Upper lobe of right lung (tissue), 1 donor: ENCODE results near the gene FGF2. TPM values are rescaled to one million over a fixed set of nuclear protein-coding genes. Genes with fewer than 3 reads are reported as not detected.
"Not testable (repeated sequence)": the region's sequence is repeated elsewhere in the genome, so short reads cannot be mapped to it uniquely, and the experiment has no call there.

Source experiments
- ATAC-seq: fragments of 200-7000 bp; cut with Tn5 transposase; one replicate; pipeline ENCODE4 v1.9.1; 2020; ENCODE audit warnings: mild to moderate bottlenecking, moderate library complexity
- DNase-seq: peaks from one replicate; pipeline ENCODE4 v3.0.0-alpha.2; 2020
- H3K27ac ChIP-seq: fragments of 200-600 bp; one replicate; pipeline ENCODE4 v1.8.0; 2022
- H3K27me3 ChIP-seq: fragments of 200-600 bp; one replicate; pipeline ENCODE4 v1.8.0; 2022; ENCODE audit warnings: mild to moderate bottlenecking
- H3K36me3 ChIP-seq: fragments of 200-600 bp; one replicate; pipeline ENCODE4 v1.8.0; 2022
- H3K4me1 ChIP-seq: fragments of 200-600 bp; one replicate; pipeline ENCODE4 v1.8.0; 2022
- H3K4me3 ChIP-seq: fragments of 200-600 bp; one replicate; pipeline ENCODE4 v1.8.0; 2022; ENCODE audit warnings: mild to moderate bottlenecking
- H3K9me3 ChIP-seq: fragments of 200-600 bp; one replicate; pipeline ENCODE4 v1.8.0; 2022
- CTCF ChIP-seq: fragments of 200-600 bp; IDR thresholded peaks from one replicate; pipeline ENCODE4 v1.8.0; 2022; ENCODE audit warnings: antibody characterized with exemption
- intact Hi-C: fragments of 100-400 bp; cut with DNase I; formaldehyde crosslinking; loops from one replicate; pipeline ENCODE4 v1.11.0; 2022
- total RNA-seq: library from RNA; stranded (reverse); fragmentation: NEBNext Ultra II Directional; extraction: Animal tissue kit (Norgen Biotek cat#: 25700); gene quantifications from one replicate; pipeline ENCODE4 v1.2.1, GENCODE V29; 2021
- donor health status: DM: no; HTN: yes; CAD: no; lungs with severe emphysema.

FGF2 gene
- total RNA-seq, 1 donor from 2014 or later, result 11.1 TPM

- ATAC-seq, result no peak
Measured at GRCh38 chr4:122784261-122784660, 42.4 kb upstream of the FGF2 start.

GRCh38 chr4:122785099-122785498, 41.5 kb upstream of the FGF2 start:
- no peak for TF ChIP-seq CTCF
- H3K36me3 ChIP-seq, result no peaks in the 10 kb centered on the region
- H3K27me3 ChIP-seq, result no peaks in the 10 kb centered on the region
- intact Hi-C loops, result no loop called here
- H3K9me3 ChIP-seq, result no peaks in the 10 kb centered on the region
- DNase-seq (no peak), ATAC-seq (no peak)
- H3K4me3 ChIP-seq, result no peak overlapping the region
- H3K27ac ChIP-seq, result no peak overlapping the region
- no peaks in the 10 kb centered on the region for H3K4me1 ChIP-seq

More at GRCh38 chr4:122784261-122784660, 42.4 kb upstream of the FGF2 start:
- Histone ChIP-seq H3K27me3 (no peaks in the 10 kb centered on the region), H3K27ac (no peak overlapping the region), H3K4me1 (no peaks in the 10 kb centered on the region), H3K9me3 (no peaks in the 10 kb centered on the region), H3K36me3 (no peaks in the 10 kb centered on the region), H3K4me3 (no peak overlapping the region)
- intact Hi-C loops, result no loop called here
- no peak for TF ChIP-seq CTCF
- no peak for DNase-seq

GRCh38 chr4:122786296-122786695, 40.3 kb upstream of the FGF2 start:
- ATAC-seq, H3K4me1 ChIP-seq, intact Hi-C loops, H3K36me3 ChIP-seq, DNase-seq, H3K27me3 ChIP-seq, H3K27ac ChIP-seq, H3K4me3 ChIP-seq, H3K9me3 ChIP-seq: not testable (repeated sequence)

GRCh38 chr4:122786920-122787319, 39.7 kb upstream of the FGF2 start:
- intact Hi-C loops, H3K27ac ChIP-seq, H3K9me3 ChIP-seq, ATAC-seq, DNase-seq, H3K36me3 ChIP-seq, H3K27me3 ChIP-seq, H3K4me1 ChIP-seq, H3K4me3 ChIP-seq: not testable (repeated sequence)

- Histone ChIP-seq H3K27ac (no peak overlapping the region), H3K36me3 (no peaks in the 10 kb centered on the region), H3K9me3 (no peaks in the 10 kb centered on the region), H3K4me3 (no peak overlapping the region), H3K27me3 (no peaks in the 10 kb centered on the region), H3K4me1 (no peaks in the 10 kb centered on the region)
- no peak for TF ChIP-seq CTCF
- no peak for DNase-seq
- intact Hi-C loops, result no loop called here
- ATAC-seq, result no peak
Measured at GRCh38 chr4:122787940-122788339, 38.7 kb upstream of the FGF2 start.

- no peak for DNase-seq
- intact Hi-C loops, result no loop called here
- Histone ChIP-seq H3K27me3 (no peaks in the 10 kb centered on the region), H3K27ac (no peak overlapping the region), H3K36me3 (no peaks in the 10 kb centered on the region), H3K9me3 (no peaks in the 10 kb centered on the region), H3K4me1 (no peaks in the 10 kb centered on the region), H3K4me3 (no peak overlapping the region)
- ATAC-seq, result no peak
- no peak for TF ChIP-seq CTCF
Measured at GRCh38 chr4:122788935-122789334, 37.7 kb upstream of the FGF2 start.

- H3K4me1 ChIP-seq, result no peaks in the 10 kb centered on the region
- H3K27me3 ChIP-seq, result no peaks in the 10 kb centered on the region
- ATAC-seq (no peak), DNase-seq (no peak)
- intact Hi-C loops, result no loop called here
- H3K9me3 ChIP-seq, result no peaks in the 10 kb centered on the region
- H3K27ac ChIP-seq, result no peak overlapping the region
- no peaks in the 10 kb centered on the region for H3K36me3 ChIP-seq
- no peak overlapping the region for H3K4me3 ChIP-seq
- no peak for TF ChIP-seq CTCF
Measured at GRCh38 chr4:122793811-122794210, 32.8 kb upstream of the FGF2 start.
